ENCODE results near the gene CFAP69. TPM values are rescaled to one million over a fixed set of nuclear protein-coding genes. Genes with fewer than 3 reads are reported as not detected.

The CFAP69 gene
- total and polyA plus RNA-seq, 2 donors (not counting 1 experiment from before 2014, with no cell fraction given), result 0.10 to 0.15 TPM

DNA sequence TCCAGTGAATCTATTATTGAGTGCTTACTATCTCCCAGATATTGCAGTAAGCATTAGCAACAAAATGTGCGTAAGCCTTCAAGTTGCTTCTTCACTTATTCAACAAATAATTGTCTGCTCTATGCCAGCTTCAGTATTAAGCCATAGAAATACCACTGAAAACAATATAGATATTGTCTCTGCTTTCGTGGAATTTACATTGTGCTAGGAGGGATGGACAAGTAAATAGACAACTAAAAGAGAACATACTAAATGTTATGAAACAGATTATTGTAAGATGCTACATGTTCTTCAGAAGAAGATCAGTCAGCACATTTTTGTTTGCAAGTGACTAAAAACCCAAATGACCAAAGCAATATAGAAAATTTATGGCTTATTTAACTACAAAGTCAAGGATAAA, 27.3 kb downstream of the CFAP69 start:
- no peak overlapping the region for H3K9ac ChIP-seq (ENCODE audit: low read length)
- ChIA-PET CTCF (no interaction called here), POLR2A (no interaction called here)
- H4K20me1 ChIP-seq (ENCODE audit: control insufficient read depth, insufficient read depth, low read length, poor library complexity, severe bottlenecking), result no peaks in the 10 kb centered on the region
- intact Hi-C loops (cut with micrococcal nuclease), result no loop called here
- no peak overlapping the region for H3K27ac ChIP-seq (ENCODE audit: low read length in 2 of 2)
- H3K4me3 Mint-ChIP-seq, result no peak overlapping the region
- no peaks in the 10 kb centered on the region for H3K79me2 ChIP-seq (ENCODE audit: control insufficient read depth, insufficient read depth, low read length)
- TF ChIP-seq EZH2 (IDR thresholded peaks at IDR 0.05; ENCODE audit: borderline replicate concordance, insufficient read depth, low read depth, low read length, poor library complexity, severe bottlenecking), result no peak
- no peak for TF ChIP-seq CTCF (IDR thresholded peaks at IDR 0.05)
- H3K4me3 ChIP-seq (ENCODE audit: control extremely low read depth in 1 of 5, extremely low read depth in 1 of 5, insufficient read depth in 1 of 5, low read depth in 2 of 5, low read length in 4 of 5), result no peak overlapping the region
- H3K4me2 ChIP-seq (replicated peaks; ENCODE audit: low read depth, low read length, poor library complexity, severe bottlenecking), result no peak overlapping the region
- H3K9me3 Mint-ChIP-seq (ENCODE audit: insufficient read depth), result no peaks in the 10 kb centered on the region
- H3K4me1 Mint-ChIP-seq, result no peaks in the 10 kb centered on the region
- H2AFZ ChIP-seq (ENCODE audit: insufficient read depth, low read depth, low read length, poor library complexity, severe bottlenecking), result no peak overlapping the region
- no peaks in the 10 kb centered on the region for H3K9me3 ChIP-seq (ENCODE audit: control extremely low read depth in 1 of 3, control insufficient read depth in 2 of 3, insufficient read depth in 1 of 3, low read length in 2 of 3)
- H3K27me3 ChIP-seq (replicated peaks in 1 of 4; ENCODE audit: control extremely low read depth in 1 of 4, control insufficient read depth in 3 of 4, insufficient read depth in 4 of 4, low read length in 3 of 4), result no peaks in the 10 kb centered on the region
- DNase-seq (no peak), ATAC-seq (ENCODE audit: low read depth) (no peak)
- H3K4me1 ChIP-seq (ENCODE audit: control insufficient read depth in 2 of 2, insufficient read depth in 2 of 2, low read length in 2 of 2), result no peaks in the 10 kb centered on the region
- no peak overlapping the region for H3K27ac Mint-ChIP-seq
- peaks cover 6% of the 10 kb centered on the region for H3K27me3 Mint-ChIP-seq
- no CpG with 5 or more reads among the region's 2 CpGs for WGBS (ENCODE audit: insufficient coverage)
- H3K36me3 ChIP-seq (replicated peaks in 1 of 2; ENCODE audit: control extremely low read depth in 1 of 2, control insufficient read depth in 1 of 2, extremely low read depth in 1 of 2, insufficient read depth in 2 of 2, low read length in 1 of 2), result no peaks in the 10 kb centered on the region

GRCh38 chr7:90274161-90274560, 29.2 kb downstream of the CFAP69 start:
- DNase-seq (no peak), ATAC-seq (ENCODE audit: low read depth) (no peak)
- H3K9me3 ChIP-seq (ENCODE audit: control extremely low read depth in 1 of 3, control insufficient read depth in 2 of 3, insufficient read depth in 1 of 3, low read length in 2 of 3), result no peaks in the 10 kb centered on the region
- H3K4me1 Mint-ChIP-seq, result no peaks in the 10 kb centered on the region
- H3K27ac ChIP-seq (ENCODE audit: low read length in 2 of 2), result no peak overlapping the region
- H3K4me3 Mint-ChIP-seq, result no peak overlapping the region
- ChIA-PET POLR2A (no interaction called here), CTCF (interaction anchor here (0.8 kb wide), 1 partner anchor 120 kb away, joined by 3 read pairs; the partner anchor contains the start of gene STEAP1)
- H3K4me2 ChIP-seq (replicated peaks; ENCODE audit: low read depth, low read length, poor library complexity, severe bottlenecking), result no peak overlapping the region
- TF ChIP-seq EZH2 (IDR thresholded peaks at IDR 0.05; ENCODE audit: borderline replicate concordance, insufficient read depth, low read depth, low read length, poor library complexity, severe bottlenecking) (no peak), CTCF (IDR thresholded peaks at IDR 0.05) (no peak)
- no peaks in the 10 kb centered on the region for H3K27me3 ChIP-seq (replicated peaks in 1 of 4; ENCODE audit: control extremely low read depth in 1 of 4, control insufficient read depth in 3 of 4, insufficient read depth in 4 of 4, low read length in 3 of 4)
- no peaks in the 10 kb centered on the region for H3K4me1 ChIP-seq (ENCODE audit: control insufficient read depth in 2 of 2, insufficient read depth in 2 of 2, low read length in 2 of 2)
- intact Hi-C loops (cut with micrococcal nuclease), result no loop called here
- no peak overlapping the region for H2AFZ ChIP-seq (ENCODE audit: insufficient read depth, low read depth, low read length, poor library complexity, severe bottlenecking)
- peaks cover 3% of the 10 kb centered on the region for H3K27me3 Mint-ChIP-seq
- no peaks in the 10 kb centered on the region for H3K9me3 Mint-ChIP-seq (ENCODE audit: insufficient read depth)
- H3K27ac Mint-ChIP-seq, result no peak overlapping the region
- no peak overlapping the region for H3K9ac ChIP-seq (ENCODE audit: low read length)
- H3K36me3 ChIP-seq (replicated peaks in 1 of 2; ENCODE audit: control extremely low read depth in 1 of 2, control insufficient read depth in 1 of 2, extremely low read depth in 1 of 2, insufficient read depth in 2 of 2, low read length in 1 of 2), result no peaks in the 10 kb centered on the region
- no peaks in the 10 kb centered on the region for H3K79me2 ChIP-seq (ENCODE audit: control insufficient read depth, insufficient read depth, low read length)
- H4K20me1 ChIP-seq (ENCODE audit: control insufficient read depth, insufficient read depth, low read length, poor library complexity, severe bottlenecking), result no peaks in the 10 kb centered on the region
- H3K4me3 ChIP-seq (ENCODE audit: control extremely low read depth in 1 of 5, extremely low read depth in 1 of 5, insufficient read depth in 1 of 5, low read depth in 2 of 5, low read length in 4 of 5), result no peak overlapping the region
